Esophagus muscularis mucosa (tissue), 4 donors: ENCODE results near the gene MIAT. TPM values are rescaled to one million over a fixed set of nuclear protein-coding genes. Genes with fewer than 3 reads are reported as not detected.

Experiments
- DNase-seq: peaks from one replicate; pipeline ENCODE4 v3.0.0-alpha.2; 2017; ENCODE audit errors: extremely low spot score
- H3K27ac ChIP-seq, 4 donors: fragments of 200-600 bp; sonication (generic); replicated peaks in 1 of 4; 1 replicate in 3 of 4; 2 replicates in 1 of 4; pipeline ENCODE4 v1.5.1; 2016 to 2019; ENCODE audit warnings: mild to moderate bottlenecking in 1 of 4
- H3K27me3 ChIP-seq, 4 donors: fragments of 200-600 bp; sonication (generic); one replicate each; pipeline versions ENCODE4 v1.5.1 to v1.6.0; 2016 to 2019
- H3K36me3 ChIP-seq, 4 donors: fragments of 200-600 bp; sonication (generic); one replicate each; pipeline ENCODE4 v1.5.1; 2016 to 2019
- H3K4me1 ChIP-seq, 4 donors: fragments of 200-600 bp; sonication (generic); one replicate each; pipeline ENCODE4 v1.5.1; 2016 to 2019
- H3K4me3 ChIP-seq, 4 donors: fragments of 200-600 bp; sonication (generic); 1 replicate in 2 of 4; 2 replicates in 2 of 4; pipeline ENCODE4 v1.5.1; 2016 to 2019; ENCODE audit warnings: mild to moderate bottlenecking in 4 of 4, moderate library complexity in 1 of 4
- H3K9me3 ChIP-seq, 4 donors: fragments of 200-600 bp; sonication (generic); 1 replicate in 3 of 4; 2 replicates in 1 of 4; pipeline ENCODE4 v1.5.1; 2016 to 2019
- CTCF ChIP-seq, 3 experiments: fragments of 200-600 bp in 2 of 3; fragments of 450-650 bp in 1 of 3; sonication (generic) in 2 of 3; IDR thresholded peaks; one replicate each; pipeline ENCODE4 v1.5.1; 2017 to 2019; ENCODE audit warnings: antibody characterized with exemption in 3 of 3, mild to moderate bottlenecking in 2 of 3, moderate library complexity in 1 of 3
- EP300 ChIP-seq: sonication (generic); formaldehyde crosslinking; IDR thresholded peaks from one replicate; pipeline ENCODE4 v1.6.1; 2017; ENCODE audit warnings: antibody characterized with exemption
- POLR2A ChIP-seq: fragments of 450-650 bp; IDR thresholded peaks from one replicate; pipeline ENCODE4 v1.6.1; 2017; ENCODE audit warnings: antibody characterized with exemption, moderate library complexity, mild to moderate bottlenecking, low read depth
- POLR2AphosphoS5 ChIP-seq, 2 donors: sonication (generic); formaldehyde crosslinking; IDR thresholded peaks; one replicate each; pipeline ENCODE4 v1.6.1; 2017; ENCODE audit warnings: antibody characterized with exemption in 2 of 2
- WGBS: methylation state at CpG from one replicate; pipeline ENCODE4 v1.1.5; 2018; 5-methylcytosine and 5-hydroxymethylcytosine counted together
- intact Hi-C: fragments of 100-400 bp; cut with DNase I; formaldehyde crosslinking; loops from one replicate; pipeline ENCODE4 v1.15.1; 2023
- total RNA-seq, 4 donors: library from RNA; depleted of rRNA; stranded (reverse); fragments of >200 nt; gene quantifications; one replicate each; pipeline versions ENCODE4 v1.1.0 to v1.2.1, GENCODE V29; 2016

MIAT gene
- total RNA-seq, 4 donors from 2014 or later, result 0.19 to 1.2 (median 0.38) TPM

- no peaks in the 10 kb centered on the region for H3K27me3 ChIP-seq
- intact Hi-C loops, result no loop called here
- DNase-seq, result no peak
- H3K27ac ChIP-seq, result no peak overlapping the region
- H3K9me3 ChIP-seq, result peaks cover 0 to 8% (median 3%) of the 10 kb centered on the region in 4 donors
- TF ChIP-seq POLR2AphosphoS5 (IDR thresholded peaks at IDR 0.05), result no peak
- WGBS, result 80% methylated on average over 7 of the region's 7 CpGs
- no peaks in the 10 kb centered on the region for H3K4me1 ChIP-seq
- H3K36me3 ChIP-seq, result peaks cover 0 to 14% (median 0%) of the 10 kb centered on the region in 4 donors
- no peak overlapping the region for H3K4me3 ChIP-seq
Measured at GRCh38 chr22:26708256-26709009, 51.0 kb downstream of the MIAT start.

- Histone ChIP-seq H3K4me3 (no peak overlapping the region), H3K27ac (no peak overlapping the region), H3K4me1 (no peaks in the 10 kb centered on the region), H3K36me3 (peaks cover 0 to 24% (median 1%) of the 10 kb centered on the region in 4 donors), H3K9me3 (peaks cover 0 to 8% (median 3%) of the 10 kb centered on the region in 4 donors), H3K27me3 (no peaks in the 10 kb centered on the region)
- DNase-seq, result no peak
- WGBS, result 91% methylated on average over 3 of the region's 3 CpGs
- intact Hi-C loops, result no loop called here
- TF ChIP-seq CTCF (IDR thresholded peaks at IDR 0.05) (no peak), POLR2A (no peak), EP300 (no peak)
Measured at GRCh38 chr22:26709617-26710390, 52.4 kb downstream of the MIAT start.

- H3K27me3 ChIP-seq, result no peaks in the 10 kb centered on the region
- TF ChIP-seq POLR2A (no peak), CTCF (IDR thresholded peaks at IDR 0.05) (no peak), POLR2AphosphoS5 (IDR thresholded peaks at IDR 0.05) (no peak), EP300 (no peak)
- H3K4me3 ChIP-seq, result no peak overlapping the region
- no peak overlapping the region for H3K27ac ChIP-seq
- H3K36me3 ChIP-seq, result peaks cover 0 to 24% (median 3%) of the 10 kb centered on the region in 4 donors
- H3K4me1 ChIP-seq, result no peaks in the 10 kb centered on the region
- WGBS, result 65% methylated on average over 4 of the region's 4 CpGs
- peaks cover 0 to 8% (median 3%) of the 10 kb centered on the region in 4 donors for H3K9me3 ChIP-seq
- intact Hi-C loops, result no loop called here
- no peak for DNase-seq
Measured at GRCh38 chr22:26711205-26711963, 54.0 kb downstream of the MIAT start.

- Histone ChIP-seq H3K4me1 (no peaks in the 10 kb centered on the region), H3K27ac (no peak overlapping the region), H3K9me3 (peaks cover 0 to 3% (median under 1%) of the 10 kb centered on the region in 4 donors), H3K27me3 (no peaks in the 10 kb centered on the region), H3K36me3 (peaks cover 0 to 25% (median 5%) of the 10 kb centered on the region in 4 donors), H3K4me3 (no peak overlapping the region)
- DNase-seq, result no peak
- TF ChIP-seq POLR2A (no peak), POLR2AphosphoS5 (IDR thresholded peaks at IDR 0.05) (no peak), EP300 (no peak), CTCF (IDR thresholded peaks at IDR 0.05) (no peak)
- intact Hi-C loops, result no loop called here
- WGBS, result 71% methylated on average over 8 of the region's 8 CpGs
Measured at GRCh38 chr22:26712158-26712557, 54.8 kb downstream of the MIAT start.
